Peyer's patch (tissue), 4 donors: ENCODE measurements around the gene SH3BP1. TPM values are rescaled to one million over a fixed set of nuclear protein-coding genes. Genes with fewer than 3 reads are reported as not detected.

Experiments
- DNase-seq, 3 donors: peaks; one replicate each; pipeline ENCODE4 v3.0.0-alpha.2; 2017 to 2019
- H3K27ac ChIP-seq, 4 donors: fragments of 200-600 bp; sonication (generic); one replicate each; pipeline ENCODE4 v1.5.1; 2016 to 2019
- H3K27me3 ChIP-seq, 2 donors: fragments of 200-600 bp; sonication (generic); one replicate each; pipeline ENCODE4 v1.5.1; 2019
- H3K36me3 ChIP-seq, 3 donors: fragments of 200-600 bp; sonication (generic); one replicate each; pipeline ENCODE4 v1.5.1; 2016 to 2019
- H3K4me1 ChIP-seq, 4 donors: fragments of 200-600 bp; sonication (generic); one replicate each; pipeline ENCODE4 v1.5.1; 2016 to 2019
- H3K4me3 ChIP-seq, 4 donors: fragments of 200-600 bp; sonication (generic); 1 replicate in 3 of 4; 2 replicates in 1 of 4; pipeline ENCODE4 v1.5.1; 2016 to 2019; ENCODE audit warnings: mild to moderate bottlenecking in 1 of 4
- H3K9me3 ChIP-seq, 4 donors: fragments of 200-600 bp; sonication (generic); one replicate each; pipeline ENCODE4 v1.5.1; 2016 to 2019; ENCODE audit warnings: mild to moderate bottlenecking in 1 of 4
- CTCF ChIP-seq, 6 experiments: fragments of 450-650 bp in 4 of 6; fragments of 200-600 bp in 2 of 6; sonication (generic) in 1 of 6; IDR thresholded peaks; one replicate each; pipeline ENCODE4 v1.5.1; 2017 to 2019; ENCODE audit warnings: antibody characterized with exemption in 6 of 6, mild to moderate bottlenecking in 3 of 6, moderate library complexity in 1 of 6
- POLR2A ChIP-seq, 2 donors: fragments of 450-650 bp; IDR thresholded peaks; one replicate each; pipeline ENCODE4 v1.5.1; 2017; ENCODE audit warnings: antibody characterized with exemption in 2 of 2, mild to moderate bottlenecking in 2 of 2, moderate library complexity in 2 of 2
- total RNA-seq, 4 donors: library from RNA; depleted of rRNA; stranded (reverse); fragments of >200 nt; gene quantifications; one replicate each; pipeline ENCODE4 v1.1.0, GENCODE V29; 2016

The SH3BP1 gene
- total RNA-seq, 4 donors from 2014 or later, result 55.0 to 135 (median 71.8) TPM

- Histone ChIP-seq H3K27ac (peak overlapping the region; percentile 90 to 98 (median 92)), H3K36me3 (no peaks in the 10 kb centered on the region), H3K9me3 (no peaks in the 10 kb centered on the region), H3K27me3 (no peaks in the 10 kb centered on the region), H3K4me1 (peaks cover 3 to 66% (median 16%) of the 10 kb centered on the region in 4 donors), H3K4me3 (peak overlapping the region; percentile 50 to 68 (median 62))
- TF ChIP-seq CTCF (IDR thresholded peaks at IDR 0.05) (no peak), POLR2A (IDR thresholded peaks at IDR 0.05) (no peak)
- DNase-seq, result no peak
Measured at GRCh38 chr22:37677493-37677974, 38.1 kb downstream of the SH3BP1 start.

GRCh38 chr22:37678372-37678771 lies 38.9 kb downstream of the SH3BP1 start:
- Histone ChIP-seq H3K27ac (peak overlapping the region in 2 of 4 donors; percentile 21 to 93), H3K4me1 (peaks cover 3 to 61% (median 13%) of the 10 kb centered on the region in 4 donors), H3K9me3 (no peaks in the 10 kb centered on the region), H3K27me3 (no peaks in the 10 kb centered on the region), H3K36me3 (no peaks in the 10 kb centered on the region), H3K4me3 (no peak overlapping the region)
- no peak for DNase-seq
- no peak for TF ChIP-seq CTCF (IDR thresholded peaks at IDR 0.05)
- no peak for TF ChIP-seq POLR2A (IDR thresholded peaks at IDR 0.05)

GRCh38 chr22:37679670-37680069 lies 40.2 kb downstream of the SH3BP1 start:
- peaks cover 0 to 53% (median 10%) of the 10 kb centered on the region in 4 donors for H3K4me1 ChIP-seq
- no peaks in the 10 kb centered on the region for H3K36me3 ChIP-seq
- no peak overlapping the region for H3K27ac ChIP-seq
- H3K9me3 ChIP-seq, result no peaks in the 10 kb centered on the region
- DNase-seq, result no peak
- no peak overlapping the region for H3K4me3 ChIP-seq
- H3K27me3 ChIP-seq, result no peaks in the 10 kb centered on the region
- TF ChIP-seq POLR2A (IDR thresholded peaks at IDR 0.05) (no peak), CTCF (IDR thresholded peaks at IDR 0.05) (no peak)

GRCh38 chr22:37680191-37680851 lies 40.9 kb downstream of the SH3BP1 start:
- DNase-seq, result no peak
- no peak overlapping the region for H3K27ac ChIP-seq
- TF ChIP-seq CTCF (IDR thresholded peaks at IDR 0.05) (no peak), POLR2A (IDR thresholded peaks at IDR 0.05) (no peak)
- H3K27me3 ChIP-seq, result no peaks in the 10 kb centered on the region
- no peak overlapping the region for H3K4me3 ChIP-seq
- H3K36me3 ChIP-seq, result no peaks in the 10 kb centered on the region
- peaks cover 0 to 49% (median 10%) of the 10 kb centered on the region in 4 donors for H3K4me1 ChIP-seq
- no peaks in the 10 kb centered on the region for H3K9me3 ChIP-seq

- H3K36me3 ChIP-seq, result no peaks in the 10 kb centered on the region
- no peak overlapping the region for H3K4me3 ChIP-seq
- no peaks in the 10 kb centered on the region for H3K9me3 ChIP-seq
- TF ChIP-seq POLR2A (IDR thresholded peaks at IDR 0.05) (no peak), CTCF (IDR thresholded peaks at IDR 0.05) (no peak)
- H3K27ac ChIP-seq, result peak overlapping the region in 2 of 4 donors; percentile 14 to 30
- no peaks in the 10 kb centered on the region for H3K27me3 ChIP-seq
- DNase-seq, result no peak
- peaks cover 0 to 48% (median 10%) of the 10 kb centered on the region in 4 donors for H3K4me1 ChIP-seq
Measured at GRCh38 chr22:37681001-37681424, 41.5 kb downstream of the SH3BP1 start.
